GM23338 (cell line): ENCODE data around the gene ADAMTS18. TPM values are rescaled to one million over a fixed set of nuclear protein-coding genes. Genes with fewer than 3 reads are reported as not detected.

Experiments
- ATAC-seq: fragments of 200-7000 bp; cut with Tn5 transposase; 3 replicates; pipeline ENCODE4 v1.9.1; 2020
- DNase-seq: peaks from one replicate; pipeline ENCODE4 v3.0.0-alpha.2; 2015; ENCODE audit warnings: low spot score
- H2AFZ ChIP-seq: fragments of 200-600 bp; sonication (generic); 2 replicates; pipeline ENCODE4 v1.8.0; 2016; ENCODE audit warnings: antibody characterized with exemption, mild to moderate bottlenecking, moderate library complexity
- H3F3A ChIP-seq: fragments of 200-600 bp; sonication (generic); replicated peaks from 2 replicates; pipeline ENCODE4 v1.8.0; 2017; ENCODE audit warnings: antibody characterized with exemption, mixed run types, low read depth
- H3K27ac ChIP-seq: fragments of 200-600 bp; sonication (generic); 2 replicates; pipeline ENCODE4 v1.6.1; 2016; ENCODE audit warnings: low read depth
- H3K27me3 ChIP-seq: fragments of 200-600 bp; sonication (generic); 2 replicates; pipeline ENCODE4 v1.8.0; 2016; ENCODE audit warnings: mild to moderate bottlenecking, mixed run types, moderate library complexity; ENCODE audit not compliant: insufficient read depth
- H3K36me3 ChIP-seq: fragments of 200-600 bp; sonication (generic); 2 replicates; pipeline ENCODE4 v1.8.0; 2016; ENCODE audit warnings: mild to moderate bottlenecking; ENCODE audit not compliant: insufficient read depth
- H3K4me1 ChIP-seq: fragments of 200-600 bp; sonication (generic); 2 replicates; pipeline ENCODE4 v1.8.0; 2016; ENCODE audit warnings: mild to moderate bottlenecking, moderate library complexity; ENCODE audit not compliant: insufficient read depth
- H3K4me2 ChIP-seq: fragments of 200-600 bp; sonication (generic); 2 replicates; pipeline ENCODE4 v1.7.1; 2017; ENCODE audit warnings: mixed run types
- H3K4me3 ChIP-seq: fragments of 200-600 bp; sonication (generic); 2 replicates; pipeline ENCODE4 v1.6.1; 2016; ENCODE audit warnings: mixed run types
- H3K79me2 ChIP-seq: fragments of 200-600 bp; sonication (generic); replicated peaks from 2 replicates; pipeline ENCODE4 v1.8.0; 2017; ENCODE audit warnings: mild to moderate bottlenecking; ENCODE audit not compliant: insufficient read depth
- H3K9me2 ChIP-seq: fragments of 200-600 bp; sonication (generic); 2 replicates; pipeline ENCODE4 v1.8.0; 2017; ENCODE audit not compliant: insufficient read depth
- H4K20me1 ChIP-seq: fragments of 200-600 bp; sonication (generic); replicated peaks from 2 replicates; pipeline ENCODE4 v1.8.0; 2017; ENCODE audit warnings: mild to moderate bottlenecking; ENCODE audit not compliant: insufficient read depth
- H3K27ac Mint-ChIP-seq: 2 replicates; pipeline ENCODE4 v1.8.0; 2020; ENCODE audit warnings: inconsistent platforms, mild to moderate bottlenecking, moderate library complexity, mixed read lengths
- H3K27me3 Mint-ChIP-seq: 3 replicates; pipeline ENCODE4 v1.8.0; 2022; ENCODE audit warnings: low read depth, mild to moderate bottlenecking, moderate library complexity, mixed read lengths, inconsistent platforms; ENCODE audit not compliant: insufficient read depth, poor library complexity
- H3K36me3 Mint-ChIP-seq: 3 replicates; pipeline ENCODE4 v1.8.0; 2021; ENCODE audit warnings: low read depth, mild to moderate bottlenecking, inconsistent platforms, moderate library complexity, mixed read lengths
- H3K4me1 Mint-ChIP-seq: 3 replicates; pipeline ENCODE4 v1.8.0; 2020; ENCODE audit warnings: mild to moderate bottlenecking, inconsistent platforms, mixed read lengths
- H3K4me3 Mint-ChIP-seq: 3 replicates; pipeline ENCODE4 v1.8.0; 2021; ENCODE audit warnings: moderate library complexity, mild to moderate bottlenecking, inconsistent platforms, mixed read lengths
- H3K9me3 Mint-ChIP-seq: 3 replicates; pipeline ENCODE4 v1.8.0; 2020; ENCODE audit warnings: moderate library complexity, mild to moderate bottlenecking, inconsistent platforms, mixed read lengths
- CREB1 ChIP-seq: fragments of 250-450 bp; sonication (Bioruptor Pico); IDR thresholded peaks from 2 replicates; pipeline ENCODE4 v1.5.0; 2020; ENCODE audit warnings: low read depth, mild to moderate bottlenecking, moderate library complexity
- JUNB ChIP-seq: IDR thresholded peaks from one replicate; pipeline ENCODE4 v1.6.1; 2016; ENCODE audit warnings: antibody characterized with exemption; ENCODE audit not compliant: unreplicated experiment
- POLR2AphosphoS5 ChIP-seq: IDR thresholded peaks from 2 replicates; pipeline ENCODE4 v1.6.1; 2016; ENCODE audit warnings: antibody characterized with exemption, low read depth
- ZNF331 ChIP-seq: fragments of 250-450 bp; sonication (Bioruptor Pico); IDR thresholded peaks from 2 replicates; pipeline ENCODE4 v1.5.0; 2020; ENCODE audit warnings: low read depth, mild to moderate bottlenecking, moderate library complexity
- ZNF462 ChIP-seq: fragments of 250-450 bp; sonication (Bioruptor Pico); IDR thresholded peaks from 2 replicates; pipeline ENCODE4 v1.5.0; 2020; ENCODE audit warnings: mild to moderate bottlenecking, moderate library complexity
- polyA plus RNA-seq: library from polyadenylated mRNA; unstranded; fragments of >200 nt; fragmentation: Nextera tagmentation; extraction: Ambion mirVana; gene quantifications from 2 replicates; pipeline ENCODE4 v1.2.1, GENCODE V29; 2016
- total RNA-seq: library from RNA; depleted of rRNA; stranded (reverse); fragments of >200 nt; shearing (Covaris generic); gene quantifications from 2 replicates; pipeline ENCODE4 v1.2.3, GENCODE V29; 2014

The ADAMTS18 gene
- total and polyA plus RNA-seq, 2 experiments from 2014 or later, result 0.15 to 0.90 TPM

GRCh38 chr16:77302249-77302648 lies 132.6 kb downstream of the ADAMTS18 start (continued):
- TF ChIP-seq ZNF462 (CRISPR knock-in tag), result no peak

- no peaks in the 10 kb centered on the region for H3K36me3 Mint-ChIP-seq
- H3K9me2 ChIP-seq, result no peaks in the 10 kb centered on the region
- no peak overlapping the region for H3K4me3 Mint-ChIP-seq
- no peak for ATAC-seq
- no peak overlapping the region for H3K27ac Mint-ChIP-seq
- DNase-seq, result no peak
- H4K20me1 ChIP-seq, result no peaks in the 10 kb centered on the region
- no peak overlapping the region for H3K4me3 ChIP-seq
- no peak overlapping the region for H2AFZ ChIP-seq
- peaks cover 4% of the 10 kb centered on the region; the same call in 2 of the 3 replicates for H3K4me1 Mint-ChIP-seq
- H3K27me3 Mint-ChIP-seq, result no peaks in the 10 kb centered on the region
- no peaks in the 10 kb centered on the region for H3K36me3 ChIP-seq
- no peak overlapping the region for H3K4me2 ChIP-seq
- no peaks in the 10 kb centered on the region for H3K27me3 ChIP-seq
- H3K4me1 ChIP-seq, result no peaks in the 10 kb centered on the region
- TF ChIP-seq JUNB (no peak), CREB1 (no peak)
- H3K79me2 ChIP-seq, result no peaks in the 10 kb centered on the region
- no peaks in the 10 kb centered on the region; the same call in 2 of the 3 replicates for H3K9me3 Mint-ChIP-seq
- H3F3A ChIP-seq, result no peaks in the 10 kb centered on the region
- H3K27ac ChIP-seq, result no peak overlapping the region
Measured at GRCh38 chr16:77300256-77300655, 134.6 kb downstream of the ADAMTS18 start.

- no peaks in the 10 kb centered on the region; the same call in 2 of the 3 replicates for H3K9me3 Mint-ChIP-seq
- no peaks in the 10 kb centered on the region for H3K79me2 ChIP-seq
- H3K36me3 ChIP-seq, result no peaks in the 10 kb centered on the region
- H3F3A ChIP-seq, result no peaks in the 10 kb centered on the region
- DNase-seq, result no peak
- H3K4me1 ChIP-seq, result no peaks in the 10 kb centered on the region
- ATAC-seq, result no peak
- no peaks in the 10 kb centered on the region for H3K36me3 Mint-ChIP-seq
- H3K4me3 Mint-ChIP-seq, result no peak overlapping the region
- TF ChIP-seq POLR2AphosphoS5, result no peak
- no peak for TF ChIP-seq ZNF331
- no peak for TF ChIP-seq ZNF462 (CRISPR knock-in tag)
- TF ChIP-seq CREB1, result no peak
- H3K27ac ChIP-seq, result no peak overlapping the region
- H3K27me3 ChIP-seq, result no peaks in the 10 kb centered on the region
- no peak overlapping the region for H2AFZ ChIP-seq
- no peaks in the 10 kb centered on the region for H4K20me1 ChIP-seq
- peaks cover 4% of the 10 kb centered on the region; the same call in 2 of the 3 replicates for H3K4me1 Mint-ChIP-seq
- H3K27ac Mint-ChIP-seq, result no peak overlapping the region; the same call in 1 of the 2 replicates
- no peaks in the 10 kb centered on the region for H3K27me3 Mint-ChIP-seq
- H3K4me2 ChIP-seq, result no peak overlapping the region
- no peaks in the 10 kb centered on the region for H3K9me2 ChIP-seq
- H3K4me3 ChIP-seq, result no peak overlapping the region
Measured at GRCh38 chr16:77299395-77299794, 135.4 kb downstream of the ADAMTS18 start.
